ENCODE measurements around the gene ABL1.

The ABL1 gene

GRCh38 chr9:130854092-130854491 is 19.0 kb downstream of the ABL1 start:
- DNase-seq, result no peak

DNA sequence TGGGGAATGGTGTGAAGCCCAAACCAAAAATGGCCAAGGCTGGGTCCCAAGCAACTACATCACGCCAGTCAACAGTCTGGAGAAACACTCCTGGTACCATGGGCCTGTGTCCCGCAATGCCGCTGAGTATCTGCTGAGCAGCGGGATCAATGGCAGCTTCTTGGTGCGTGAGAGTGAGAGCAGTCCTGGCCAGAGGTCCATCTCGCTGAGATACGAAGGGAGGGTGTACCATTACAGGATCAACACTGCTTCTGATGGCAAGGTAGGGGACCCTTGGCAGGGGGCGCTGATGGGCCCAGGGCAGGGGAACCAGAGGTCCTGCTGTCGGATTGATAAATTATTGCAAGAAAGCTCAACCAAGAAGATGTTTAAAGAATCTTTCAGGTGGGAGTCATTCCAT is 19.8 kb downstream of the ABL1 start:
- DNase-seq, result no peak

DNA sequence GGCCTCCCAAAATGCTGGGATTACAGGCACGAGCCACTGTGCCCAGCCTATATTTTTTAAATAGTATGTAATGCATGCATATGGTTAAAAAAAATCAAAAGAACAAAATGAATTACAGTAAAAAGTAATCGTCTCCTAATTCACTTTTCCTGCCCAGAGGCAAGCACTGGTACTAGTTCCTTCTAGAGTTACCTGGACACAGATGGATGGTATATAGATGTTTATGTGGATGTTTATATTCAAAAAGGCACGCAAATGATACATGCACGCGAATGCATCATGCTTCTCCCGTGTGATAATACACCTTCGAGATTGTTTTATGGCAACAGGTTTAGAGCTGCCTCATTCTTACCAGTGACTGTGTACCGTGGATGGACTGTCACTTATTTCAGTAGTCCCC is 21.4 kb downstream of the ABL1 start:
- DNase-seq, result no peak

- no peak for DNase-seq
Measured at GRCh38 chr9:130857864-130858738, 23.0 kb downstream of the ABL1 start.

DNA sequence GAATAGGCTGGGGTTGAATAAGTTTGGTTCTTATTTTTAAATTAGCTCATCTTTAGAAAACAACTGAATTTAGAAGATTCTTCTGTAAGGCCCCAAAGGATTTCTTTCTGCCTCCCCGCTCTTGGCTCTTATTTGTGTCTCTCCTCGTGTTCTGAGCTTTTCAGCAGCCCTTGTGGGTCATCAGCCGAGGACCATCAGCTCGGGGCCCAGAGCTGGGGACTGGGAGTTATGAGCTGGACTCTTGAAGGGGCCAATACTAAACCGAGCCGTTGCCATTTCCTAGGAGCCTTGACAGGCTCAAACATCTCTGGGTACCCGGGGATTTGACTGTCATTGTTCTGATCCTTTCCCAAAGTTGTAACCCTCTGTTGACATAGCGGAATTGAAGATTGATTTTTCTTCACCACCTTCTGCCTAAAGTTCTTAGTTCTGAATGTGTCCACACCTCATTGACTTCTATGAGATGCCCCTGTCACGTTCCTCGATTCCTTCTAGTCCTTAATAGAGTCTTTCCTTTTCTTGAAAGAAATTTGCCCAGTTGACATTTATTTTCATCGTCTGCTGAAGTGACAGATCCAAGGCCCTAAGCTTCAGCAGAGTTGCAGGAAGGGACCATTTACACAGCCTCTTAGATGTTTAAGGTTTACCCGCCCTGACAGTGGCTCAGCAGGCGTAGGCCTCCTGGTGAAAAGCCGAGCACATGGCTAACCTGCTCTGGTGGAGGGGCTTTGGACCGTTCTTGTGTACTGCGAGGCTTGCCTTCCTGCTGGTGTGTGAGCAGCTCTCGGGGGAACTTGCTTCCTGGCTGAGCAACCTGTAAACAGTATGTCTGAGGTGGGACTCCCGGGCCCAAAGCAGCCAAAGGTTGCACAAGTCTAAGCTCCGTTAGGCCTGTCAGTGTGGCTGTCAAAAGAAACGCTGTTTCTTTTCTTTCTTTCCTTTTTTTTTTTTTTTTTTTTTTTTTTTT is 24.0 kb downstream of the ABL1 start:
- DNase-seq, result no peak

- no peak for DNase-seq
Measured at GRCh38 chr9:130860458-130861316, 25.6 kb downstream of the ABL1 start.

GRCh38 chr9:130861372-130862180 is 26.5 kb downstream of the ABL1 start:
- DNase-seq, result no peak

- DNase-seq, result no peak
Measured at GRCh38 chr9:130862217-130862616, 27.2 kb downstream of the ABL1 start.

GRCh38 chr9:130862747-130863146 is 27.7 kb downstream of the ABL1 start:
- DNase-seq, result no peak

DNA sequence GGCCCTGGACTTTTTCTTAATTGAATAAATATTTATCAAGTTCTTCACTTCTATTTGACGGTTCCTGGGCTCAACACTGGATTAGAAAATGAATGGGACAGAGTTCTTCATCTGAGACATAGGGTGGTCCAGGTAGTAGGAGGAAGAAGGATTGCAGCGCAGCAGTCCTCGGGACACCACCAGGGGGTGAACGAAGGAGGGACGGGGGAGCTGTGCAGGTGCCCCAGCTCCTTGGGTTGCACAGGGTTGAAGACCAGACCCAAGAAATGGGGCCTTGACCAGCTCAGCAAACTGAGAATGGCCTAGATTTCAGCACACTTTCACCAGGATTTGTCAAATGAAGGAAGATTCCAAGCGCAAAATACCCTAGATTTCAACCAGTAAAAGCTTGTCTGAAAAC is 29.5 kb downstream of the ABL1 start:
- no peak for DNase-seq

- no peak for DNase-seq
Measured at GRCh38 chr9:130865921-130866320, 30.9 kb downstream of the ABL1 start.

DNA sequence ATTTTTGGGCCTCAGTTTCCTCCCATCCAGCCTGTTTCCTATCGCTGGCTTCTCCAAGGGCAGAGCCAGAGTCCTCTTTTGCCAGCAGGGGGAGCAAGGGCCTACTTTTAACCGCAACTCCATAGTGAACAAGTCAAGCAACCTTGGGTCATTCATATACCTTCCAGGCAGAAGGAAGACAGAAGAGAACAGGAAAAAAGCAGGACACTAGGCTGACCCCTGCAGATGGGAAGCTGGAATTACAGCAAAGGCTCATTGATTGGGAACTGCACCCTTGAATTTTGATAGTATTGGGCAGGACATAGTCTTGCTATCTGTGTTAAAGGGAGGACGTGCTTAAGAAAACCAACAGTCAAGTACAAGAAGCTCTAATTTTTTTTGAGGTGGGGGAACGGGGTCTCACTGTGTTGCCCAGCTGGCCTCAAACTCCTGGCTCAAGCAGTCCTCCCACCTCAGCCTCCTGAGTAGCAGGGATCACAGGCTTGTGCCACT is 31.5 kb downstream of the ABL1 start:
- peak; percentile 41 to 60 for DNase-seq

- no peak for DNase-seq
Measured at GRCh38 chr9:130867556-130867955, 32.5 kb downstream of the ABL1 start.

DNA sequence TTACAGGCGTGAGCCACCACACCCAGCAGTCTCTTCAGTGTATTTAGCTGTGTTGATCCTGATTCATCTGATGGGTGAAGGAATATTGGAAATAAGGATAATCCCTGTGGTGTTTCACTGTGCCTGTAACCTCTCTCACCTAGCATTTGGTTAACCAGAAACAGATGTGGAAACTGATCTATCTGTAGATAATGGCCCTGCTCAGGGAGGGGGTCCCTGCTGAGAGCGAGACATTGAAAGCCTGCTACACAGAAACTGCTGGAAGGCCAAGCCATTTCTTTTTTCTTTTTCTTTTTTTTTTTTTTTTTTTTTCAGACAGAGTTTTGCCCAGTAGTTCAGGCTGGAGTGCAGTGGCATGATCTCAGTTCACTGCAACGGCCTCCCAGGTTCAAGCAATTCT is 33.2 kb downstream of the ABL1 start:
- DNase-seq, result no peak

DNA sequence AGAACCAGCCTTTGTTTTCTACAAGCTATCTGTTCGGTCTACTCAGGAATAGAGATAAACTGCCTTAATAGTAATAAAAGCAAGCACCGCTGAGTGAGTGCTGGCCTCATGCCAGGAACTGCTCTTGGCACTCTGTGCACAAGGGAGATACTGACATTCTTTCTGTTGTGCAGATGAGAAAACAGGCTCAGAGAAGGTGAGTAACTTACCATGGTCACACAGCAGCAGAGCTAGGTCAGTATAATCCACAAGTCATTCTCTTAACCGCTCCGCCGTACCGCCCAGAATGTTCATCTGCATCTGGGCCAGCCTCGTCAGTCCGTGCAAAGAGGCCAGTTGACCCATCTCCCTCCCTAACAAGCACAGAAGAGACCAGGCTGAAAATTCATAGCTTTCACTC is 34.2 kb downstream of the ABL1 start:
- no peak for DNase-seq

- DNase-seq, result no peak
Measured at GRCh38 chr9:130870491-130871381, 35.7 kb downstream of the ABL1 start.

DNA sequence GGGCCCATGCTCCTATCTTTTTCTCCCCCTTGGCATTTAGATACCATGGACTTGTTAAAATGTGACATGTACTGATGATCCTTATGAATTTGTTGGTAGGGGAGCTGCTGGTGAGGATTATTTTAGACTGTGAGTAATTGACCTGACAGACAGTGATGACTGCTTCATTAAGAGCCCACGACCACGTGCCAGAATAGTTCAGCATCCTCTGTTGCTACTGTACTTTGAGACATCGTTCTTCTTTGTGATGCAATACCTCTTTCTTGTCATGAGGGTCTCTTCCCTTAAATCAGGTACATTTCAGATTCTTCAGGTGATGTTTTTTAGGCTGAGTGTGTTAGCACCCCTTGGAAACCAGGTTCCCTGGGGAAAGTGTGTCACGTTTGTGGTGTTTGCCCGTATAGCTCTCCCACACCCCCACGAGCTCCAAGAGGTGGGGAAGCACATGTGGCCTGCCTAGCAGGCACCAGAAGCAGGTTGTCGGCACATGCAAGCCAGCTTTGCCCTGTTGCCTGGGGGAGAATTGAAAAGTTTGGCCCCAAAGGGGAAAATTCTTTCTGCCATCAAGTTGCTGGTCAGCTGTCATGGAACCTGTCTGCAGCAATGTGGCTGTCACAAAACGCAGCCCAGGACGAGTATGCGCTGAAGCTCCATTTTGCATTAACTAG is 36.5 kb downstream of the ABL1 start:
- DNase-seq, result no peak

- no peak for DNase-seq
Measured at GRCh38 chr9:130872093-130872492, 37.0 kb downstream of the ABL1 start.

- DNase-seq, result no peak
Measured at GRCh38 chr9:130872508-130872907, 37.5 kb downstream of the ABL1 start.

GRCh38 chr9:130872912-130873503 is 38.0 kb downstream of the ABL1 start:
- DNase-seq, result peak; percentile 56 to 58
